Activated naive CD4-positive, alpha-beta T cell treated with anti-CD3 and anti-CD28 coated beads, Interleukin-2, amount 10 ng/mL, durations not matched to agents 7 days and 5 days (primary cell): ENCODE data around the gene ZNF23.

Source experiments
- CTCF ChIA-PET: fragments of 350-600 bp; sonication (Branson Sonifier 250); formaldehyde crosslinking; loops from one replicate; lab custom pipeline; 2021; ENCODE audit warnings: antibody characterized with exemption; lab: Charles Lee
- DNase-seq: peaks from one replicate; pipeline ENCODE4 v3.0.0-alpha.2; 2020
- H3K27ac Mint-ChIP-seq: one replicate; pipeline ENCODE4 v1.8.0; 2021; ENCODE audit warnings: mild to moderate bottlenecking, moderate library complexity, mixed read lengths
- H3K27me3 Mint-ChIP-seq: one replicate; pipeline ENCODE4 v1.8.0; 2021; ENCODE audit warnings: mild to moderate bottlenecking, mixed read lengths
- H3K36me3 Mint-ChIP-seq: one replicate; pipeline ENCODE4 v1.8.0; 2021; ENCODE audit warnings: mixed read lengths
- H3K4me1 Mint-ChIP-seq: one replicate; pipeline ENCODE4 v1.8.0; 2021; ENCODE audit warnings: mixed read lengths
- H3K4me3 Mint-ChIP-seq: one replicate; pipeline ENCODE4 v1.8.0; 2021; ENCODE audit warnings: mild to moderate bottlenecking, moderate library complexity, mixed read lengths
- H3K9me3 Mint-ChIP-seq: one replicate; pipeline ENCODE4 v1.8.0; 2021; ENCODE audit warnings: mixed read lengths

Gene ZNF23

DNA sequence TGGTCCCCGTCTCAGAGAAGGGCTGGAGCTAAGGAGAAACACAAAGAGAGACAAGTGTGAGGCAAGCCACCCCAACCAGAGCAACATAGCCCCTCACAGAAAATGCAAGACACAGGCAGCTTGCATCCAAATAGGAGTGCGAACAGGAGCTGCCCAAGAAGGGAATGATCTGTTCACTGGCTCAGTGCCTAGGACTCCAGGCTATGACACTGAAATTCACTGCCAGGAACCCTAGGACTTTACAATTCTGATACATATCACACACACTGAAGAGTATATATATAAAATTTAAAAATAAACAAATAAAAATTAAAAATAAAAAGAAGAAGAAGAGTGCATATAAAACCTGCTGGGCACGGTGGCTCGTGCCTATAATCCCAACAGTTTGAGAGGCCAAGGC is 5.2 kb downstream of the ZNF23 start:
- no peak for DNase-seq
- Mint-ChIP-seq H3K27me3 (no peaks in the 10 kb centered on the region), H3K36me3 (peaks cover 36% of the 10 kb centered on the region), H3K9me3 (peaks cover 10% of the 10 kb centered on the region), H3K4me1 (peaks cover 16% of the 10 kb centered on the region), H3K4me3 (no peak overlapping the region), H3K27ac (no peak overlapping the region)
- CTCF ChIA-PET = interaction anchor here (2.2 kb wide), 1 partner anchor 43 kb away, joined by 8 read pairs; no protein-coding TSS in a partner anchor

GRCh38 chr16:71453036-71453435 is 9.0 kb downstream of the ZNF23 start:
- H3K9me3 Mint-ChIP-seq = peaks cover 42% of the 10 kb centered on the region
- CTCF ChIA-PET = no interaction called here
- no peaks in the 10 kb centered on the region for H3K4me1 Mint-ChIP-seq
- H3K36me3 Mint-ChIP-seq = peaks cover 71% of the 10 kb centered on the region
- no peaks in the 10 kb centered on the region for H3K27me3 Mint-ChIP-seq
- no peak overlapping the region for H3K4me3 Mint-ChIP-seq
- no peak overlapping the region for H3K27ac Mint-ChIP-seq
- no peak for DNase-seq

DNA sequence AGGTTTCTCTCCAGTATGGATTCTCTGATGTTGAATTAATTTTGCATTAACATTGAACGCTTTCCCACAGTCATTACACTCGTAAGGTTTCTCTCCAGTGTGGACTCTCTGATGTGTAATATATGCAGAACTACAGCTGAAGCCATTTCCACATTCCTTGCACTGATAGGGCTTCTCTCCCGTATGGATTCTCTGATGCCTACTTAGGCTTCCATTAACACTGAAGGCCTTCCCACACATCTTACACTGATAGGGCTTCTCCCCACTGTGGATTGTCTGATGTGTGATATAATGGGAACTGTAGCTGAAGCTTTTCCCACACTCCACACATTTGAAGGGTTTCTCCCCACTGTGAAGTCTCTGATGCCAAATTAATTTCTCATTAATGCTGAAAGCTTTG is 13.0 kb downstream of the ZNF23 start:
- Mint-ChIP-seq H3K27ac (no peak overlapping the region), H3K27me3 (no peaks in the 10 kb centered on the region), H3K4me3 (no peak overlapping the region), H3K36me3 (peaks cover 61% of the 10 kb centered on the region), H3K9me3 (peaks cover 61% of the 10 kb centered on the region), H3K4me1 (no peaks in the 10 kb centered on the region)
- CTCF ChIA-PET = no interaction called here
- no peak for DNase-seq

- Mint-ChIP-seq H3K9me3 (peaks cover 64% of the 10 kb centered on the region), H3K27ac (no peak overlapping the region), H3K36me3 (peaks cover 57% of the 10 kb centered on the region), H3K4me3 (no peak overlapping the region), H3K27me3 (no peaks in the 10 kb centered on the region), H3K4me1 (no peaks in the 10 kb centered on the region)
- no peak for DNase-seq
- CTCF ChIA-PET = interaction anchor here (0.7 kb wide), 1 partner anchor 12 kb away, joined by 3 read pairs; no protein-coding TSS in a partner anchor
Measured at GRCh38 chr16:71448274-71448866, 13.7 kb downstream of the ZNF23 start.

GRCh38 chr16:71443714-71444113 is 18.3 kb downstream of the ZNF23 start:
- Mint-ChIP-seq H3K4me1 (no peaks in the 10 kb centered on the region), H3K9me3 (peaks cover 37% of the 10 kb centered on the region), H3K4me3 (no peak overlapping the region), H3K36me3 (peaks cover 12% of the 10 kb centered on the region), H3K27me3 (peaks cover 12% of the 10 kb centered on the region), H3K27ac (no peak overlapping the region)
- CTCF ChIA-PET = no interaction called here
- no peak for DNase-seq

DNA sequence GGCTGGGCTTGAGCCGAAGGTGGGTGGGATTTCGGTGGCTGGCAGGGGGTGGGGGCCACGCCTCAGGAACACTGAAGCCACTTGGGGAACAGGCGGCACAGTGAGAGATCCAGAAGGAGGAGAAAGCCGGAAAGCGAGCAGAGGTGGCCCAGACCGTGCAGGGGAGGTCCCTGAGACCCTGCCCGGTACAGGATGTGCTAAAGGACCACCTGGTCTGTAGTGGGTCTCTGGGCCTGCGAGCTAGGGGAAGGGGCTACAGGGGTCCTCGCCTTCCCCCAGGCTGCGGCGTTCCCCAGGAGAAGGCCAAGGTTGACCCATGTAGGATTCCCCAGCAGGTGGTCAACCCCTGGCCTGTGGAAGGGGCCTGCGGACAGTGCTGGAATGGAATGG is 20.0 kb downstream of the ZNF23 start, which contains the start of gene TLE7:
Gene TLE7, minus strand, starts transcription at position 4 of the 390 bp plus-strand sequence. CDS start 8,730 bp downstream, outside the sequence.
- H3K4me3 Mint-ChIP-seq = no peak within 1 kb of the TSS
- H3K36me3 Mint-ChIP-seq = peaks cover 1% of the 10 kb centered on the region
- H3K27me3 Mint-ChIP-seq = peaks cover 20% of the 10 kb centered on the region
- CTCF ChIA-PET = interaction anchor here (1.0 kb wide), 1 partner anchor 519 kb away, joined by 3 read pairs; no protein-coding TSS in a partner anchor
- peaks cover 22% of the 10 kb centered on the region for H3K9me3 Mint-ChIP-seq
- DNase-seq = no peak
- no peak within 1 kb of the TSS for H3K27ac Mint-ChIP-seq
- H3K4me1 Mint-ChIP-seq = no peaks in the 10 kb centered on the region

DNA sequence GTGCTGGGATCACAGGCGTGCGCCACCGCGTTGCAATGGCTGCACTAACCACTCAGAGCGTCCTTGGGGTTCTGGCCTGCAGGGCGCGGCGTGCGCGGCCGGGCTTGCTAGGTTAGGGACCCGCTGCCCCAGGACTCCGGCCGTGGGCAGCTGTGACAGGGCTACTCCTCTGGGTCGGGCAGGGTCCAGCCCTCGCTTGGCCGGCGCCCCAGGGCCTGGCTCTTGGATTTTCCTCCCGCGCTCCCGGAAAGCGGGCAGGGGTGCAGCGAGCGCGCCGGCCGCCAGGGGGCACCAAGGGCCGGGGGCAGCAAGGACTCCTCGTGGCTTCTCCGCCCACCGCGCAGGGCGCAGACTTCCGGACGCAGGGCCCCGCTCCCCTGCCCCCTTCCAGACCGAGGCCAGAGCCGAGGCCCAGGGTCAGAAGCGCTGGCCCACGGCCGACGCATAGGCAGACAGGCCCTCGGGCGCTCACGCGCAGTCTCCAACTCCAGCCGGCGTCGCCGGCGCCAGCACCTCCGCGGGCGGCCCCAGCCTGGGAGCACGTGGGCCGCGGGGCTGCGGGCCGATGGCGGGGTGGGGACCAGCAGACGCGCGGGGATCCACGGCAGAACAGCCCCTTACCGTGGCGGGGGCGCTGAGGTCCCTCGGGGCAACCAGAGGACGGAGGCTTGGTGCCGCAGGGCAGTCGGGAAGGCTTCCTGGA is 20.5 kb downstream of the ZNF23 start:
- no peaks in the 10 kb centered on the region for H3K4me1 Mint-ChIP-seq
- no peak overlapping the region for H3K27ac Mint-ChIP-seq
- peak; percentile 43 for DNase-seq
- H3K9me3 Mint-ChIP-seq = peaks cover 22% of the 10 kb centered on the region
- no peak overlapping the region for H3K4me3 Mint-ChIP-seq
- H3K27me3 Mint-ChIP-seq = peaks cover 20% of the 10 kb centered on the region
- H3K36me3 Mint-ChIP-seq = peaks cover 1% of the 10 kb centered on the region
- CTCF ChIA-PET = no interaction called here

DNA sequence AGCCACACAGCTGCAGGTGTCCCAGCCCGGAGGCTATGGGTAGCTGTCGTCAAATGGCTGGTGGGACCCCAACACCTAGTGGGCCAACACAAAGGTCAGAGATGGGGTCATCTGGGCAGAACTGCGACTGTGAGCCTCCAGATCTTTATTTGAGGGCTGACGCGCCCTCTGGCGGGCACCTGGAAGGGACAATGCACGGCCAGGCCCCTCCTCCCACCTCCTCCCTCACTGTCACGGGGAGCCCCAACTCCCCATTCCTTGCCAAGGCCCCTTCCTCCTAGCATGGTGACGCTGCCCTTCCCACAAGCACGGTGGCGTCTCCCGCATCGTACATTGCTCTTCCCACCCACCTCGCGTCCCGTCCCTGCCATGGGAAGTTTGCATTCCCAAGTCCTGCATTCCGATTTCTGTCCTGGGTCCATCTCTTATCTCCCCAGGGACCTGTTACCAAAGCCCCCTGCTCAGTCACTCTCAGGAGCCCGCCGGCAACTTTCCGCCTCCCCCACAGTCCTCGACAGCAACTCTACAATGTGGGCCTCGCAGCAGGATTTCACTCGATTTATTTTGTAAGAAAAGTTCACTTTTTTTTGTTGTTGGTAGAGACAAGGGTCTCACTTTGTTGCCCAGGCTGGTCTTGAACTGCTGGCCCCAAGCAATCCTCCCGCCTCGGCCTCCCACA is 21.2 kb downstream of the ZNF23 start:
- H3K36me3 Mint-ChIP-seq = peaks cover 1% of the 10 kb centered on the region
- CTCF ChIA-PET = interaction anchor here (0.9 kb wide), 1 partner anchor 14 kb away, joined by 4 read pairs; no protein-coding TSS in a partner anchor
- no peak overlapping the region for H3K4me3 Mint-ChIP-seq
- peak; percentile 28 for DNase-seq
- H3K9me3 Mint-ChIP-seq = peaks cover 20% of the 10 kb centered on the region
- peaks cover 20% of the 10 kb centered on the region for H3K27me3 Mint-ChIP-seq
- H3K27ac Mint-ChIP-seq = no peak overlapping the region
- H3K4me1 Mint-ChIP-seq = no peaks in the 10 kb centered on the region

- no peak for DNase-seq
- no peaks in the 10 kb centered on the region for H3K4me1 Mint-ChIP-seq
- no peak overlapping the region for H3K4me3 Mint-ChIP-seq
- CTCF ChIA-PET = no interaction called here
- H3K27me3 Mint-ChIP-seq = peaks cover 20% of the 10 kb centered on the region
- H3K27ac Mint-ChIP-seq = no peak overlapping the region
- H3K36me3 Mint-ChIP-seq = no peaks in the 10 kb centered on the region
- H3K9me3 Mint-ChIP-seq = peaks cover 12% of the 10 kb centered on the region
Measured at GRCh38 chr16:71439523-71439922, 22.5 kb downstream of the ZNF23 start.

DNA sequence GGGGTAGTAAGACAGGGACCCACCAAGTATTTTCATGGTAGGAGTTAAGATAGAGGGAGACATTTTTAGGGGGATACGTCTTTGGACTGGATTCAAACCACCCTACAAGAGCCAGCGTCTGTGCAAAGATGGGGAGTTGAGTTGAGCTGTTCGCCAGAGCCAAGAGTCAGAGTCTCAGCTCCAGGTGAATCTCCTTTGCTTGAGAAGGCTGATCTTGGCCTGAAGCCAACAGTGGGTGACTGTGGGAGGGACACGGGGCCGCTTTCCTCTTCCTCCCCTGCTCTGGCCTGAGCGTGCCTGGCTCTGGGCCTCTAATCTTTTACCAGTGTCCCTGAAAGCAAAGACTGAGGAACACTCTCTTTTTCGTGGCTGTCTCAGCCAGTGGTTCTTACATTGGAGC is 25.6 kb downstream of the ZNF23 start:
- peaks cover 3% of the 10 kb centered on the region for H3K9me3 Mint-ChIP-seq
- CTCF ChIA-PET = no interaction called here

DNA sequence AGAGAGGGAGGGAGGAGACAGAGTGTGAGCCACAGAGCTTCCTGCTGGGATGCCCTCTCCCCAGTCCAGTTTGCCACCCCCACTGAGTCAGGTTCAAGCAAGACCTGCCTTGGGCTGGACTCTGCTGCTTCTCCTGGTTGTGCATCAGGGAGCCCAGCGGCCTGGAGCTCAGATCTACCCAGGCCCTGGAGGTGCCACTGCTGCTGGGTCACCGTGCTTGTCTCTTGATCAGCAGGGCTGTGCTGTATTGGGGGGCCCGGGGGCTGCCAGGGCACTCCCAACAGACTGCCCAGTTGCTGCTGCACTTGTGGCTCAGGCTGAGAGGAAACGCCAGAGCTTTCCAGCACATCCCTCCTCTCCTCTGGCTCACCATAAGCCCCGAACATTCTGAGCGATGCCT is 29.1 kb downstream of the ZNF23 start:
- H3K27me3 Mint-ChIP-seq = peaks cover 13% of the 10 kb centered on the region

More for the DNA sequence above, 25.6 kb downstream of the ZNF23 start:
- DNase-seq = no peak
- Mint-ChIP-seq H3K27ac (no peak overlapping the region), H3K27me3 (peaks cover 20% of the 10 kb centered on the region), H3K36me3 (no peaks in the 10 kb centered on the region), H3K4me3 (no peak overlapping the region), H3K4me1 (no peaks in the 10 kb centered on the region)

GRCh38 chr16:71431991-71432390 is 30.1 kb downstream of the ZNF23 start:
- no peak overlapping the region for H3K4me3 Mint-ChIP-seq
- CTCF ChIA-PET = no interaction called here
- no peak for DNase-seq
- H3K36me3 Mint-ChIP-seq = no peaks in the 10 kb centered on the region
- H3K27ac Mint-ChIP-seq = no peak overlapping the region
- no peaks in the 10 kb centered on the region for H3K9me3 Mint-ChIP-seq
- peaks cover 17% of the 10 kb centered on the region for H3K27me3 Mint-ChIP-seq
- H3K4me1 Mint-ChIP-seq = no peaks in the 10 kb centered on the region

More for the DNA sequence above, 29.1 kb downstream of the ZNF23 start:
- no peak overlapping the region for H3K27ac Mint-ChIP-seq
- no peak overlapping the region for H3K4me3 Mint-ChIP-seq
- H3K4me1 Mint-ChIP-seq = no peaks in the 10 kb centered on the region
- CTCF ChIA-PET = no interaction called here
- H3K36me3 Mint-ChIP-seq = no peaks in the 10 kb centered on the region
- H3K9me3 Mint-ChIP-seq = no peaks in the 10 kb centered on the region
- DNase-seq = no peak

- H3K27ac Mint-ChIP-seq = no peak overlapping the region
- no peaks in the 10 kb centered on the region for H3K4me1 Mint-ChIP-seq
- no peaks in the 10 kb centered on the region for H3K9me3 Mint-ChIP-seq
- H3K27me3 Mint-ChIP-seq = peaks cover 26% of the 10 kb centered on the region
- DNase-seq = no peak
- no peak overlapping the region for H3K4me3 Mint-ChIP-seq
- no peaks in the 10 kb centered on the region for H3K36me3 Mint-ChIP-seq
- CTCF ChIA-PET = no interaction called here
Measured at GRCh38 chr16:71431176-71431575, 30.9 kb downstream of the ZNF23 start.

DNA sequence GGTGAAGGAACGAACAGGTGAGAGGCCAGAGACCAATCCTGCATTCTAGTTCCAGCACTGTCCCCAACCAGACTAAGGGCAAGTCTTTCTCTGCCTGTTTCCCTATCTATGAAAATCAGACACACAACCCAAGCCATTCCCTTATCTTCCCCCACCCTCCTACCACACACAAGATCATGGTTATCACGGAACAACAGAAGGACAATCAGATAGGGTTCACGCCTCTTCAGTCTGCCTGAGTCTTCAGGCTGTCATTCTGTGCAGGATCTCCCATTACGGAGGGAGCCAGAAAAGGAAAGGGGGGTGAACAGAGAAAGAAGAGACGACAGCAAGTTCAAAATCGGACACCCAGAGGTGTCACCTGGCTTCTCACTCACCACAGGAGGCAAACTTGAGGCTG is 31.3 kb downstream of the ZNF23 start:
- no peaks in the 10 kb centered on the region for H3K9me3 Mint-ChIP-seq
- H3K27me3 Mint-ChIP-seq = peaks cover 30% of the 10 kb centered on the region
- H3K27ac Mint-ChIP-seq = no peak overlapping the region
- DNase-seq = no peak
- H3K4me3 Mint-ChIP-seq = no peak overlapping the region
- H3K4me1 Mint-ChIP-seq = no peaks in the 10 kb centered on the region
- H3K36me3 Mint-ChIP-seq = no peaks in the 10 kb centered on the region
- CTCF ChIA-PET = interaction anchor here (2.1 kb wide), 1 partner anchor 18 kb away, joined by 7 read pairs; no protein-coding TSS in a partner anchor
